Measurements from ENCODE around the gene RTKN2. TPM values are rescaled to one million over a fixed set of nuclear protein-coding genes. Genes with fewer than 3 reads are reported as not detected.
"Not testable (repeated sequence)": the region's sequence is repeated elsewhere in the genome, so short reads cannot be mapped to it uniquely, and the experiment has no call there.

Gene RTKN2
- total RNA-seq, 1 experiment from 2014 or later: 14.4 TPM

DNA sequence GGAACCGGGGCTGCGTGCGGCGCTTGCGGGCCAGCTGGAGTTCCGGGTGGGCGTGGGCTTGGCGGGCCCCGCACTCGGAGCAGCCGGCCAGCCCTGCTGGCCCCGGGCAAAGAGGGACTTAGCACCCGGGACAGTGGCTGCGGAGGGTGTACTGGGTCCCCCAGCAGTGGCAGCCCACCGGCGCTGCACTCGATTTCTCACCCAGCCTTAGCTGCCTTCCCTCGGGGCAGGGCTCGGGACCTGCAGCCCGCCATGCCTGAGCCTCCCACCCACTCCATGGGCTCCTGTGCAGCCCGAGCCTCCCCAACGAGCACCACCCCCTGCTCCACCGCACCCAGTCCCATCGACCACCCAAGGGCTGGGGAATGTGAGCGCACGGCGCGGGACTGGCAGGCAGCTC lies 11.7 kb upstream of the RTKN2 start:
- not testable (repeated sequence) for H2BK5ac ChIP-seq (ENCODE audit: insufficient read length, low read length); H3K4me2 ChIP-seq (ENCODE audit: insufficient read depth, insufficient read length, low read length); H3K9ac ChIP-seq (ENCODE audit: extremely low read depth, insufficient read length, low read length); H3K79me1 ChIP-seq (ENCODE audit: insufficient read depth, low read depth, low read length, poor library complexity, severe bottlenecking); H3K18ac ChIP-seq (ENCODE audit: insufficient read length, low read depth, low read length); H3K27me3 ChIP-seq (ENCODE audit: insufficient read depth, low read length); H4K5ac ChIP-seq (ENCODE audit: insufficient read length, low read depth, low read length); H3K23me2 ChIP-seq (ENCODE audit: insufficient read length, low read depth, low read length, poor library complexity, severe bottlenecking); H3K14ac ChIP-seq (ENCODE audit: insufficient read depth, low read length); H3K23ac ChIP-seq (ENCODE audit: insufficient read length, low read depth, low read length); H3K36me3 Mint-ChIP-seq (ENCODE audit: insufficient read depth in 1 of 3, low read depth in 3 of 3); H3K9me3 Mint-ChIP-seq; H3K27ac Mint-ChIP-seq; H3K27me3 Mint-ChIP-seq (ENCODE audit: low read depth); H4K8ac ChIP-seq (replicated peaks; ENCODE audit: insufficient read length, low read depth, low read length); H2AFZ ChIP-seq (ENCODE audit: low read length); H2BK120ac ChIP-seq (ENCODE audit: low read depth, low read length, poor library complexity, severe bottlenecking); H3K4me3 Mint-ChIP-seq; H2BK15ac ChIP-seq (ENCODE audit: low read depth, low read length); H3T11ph ChIP-seq (ENCODE audit: low read length); H3K9me3 ChIP-seq (ENCODE audit: control insufficient read depth, low read depth, low read length); H3K4ac ChIP-seq (ENCODE audit: low read depth, low read length); H3K27ac ChIP-seq (ENCODE audit: insufficient read length, low read depth, low read length); H3K4me1 Mint-ChIP-seq; H3K56ac ChIP-seq (ENCODE audit: insufficient read length, low read depth, low read length); DNase-seq; H4K91ac ChIP-seq (ENCODE audit: insufficient read length, low read depth, low read length); H2BK12ac ChIP-seq (ENCODE audit: insufficient read length, low read depth, low read length); H2BK20ac ChIP-seq (ENCODE audit: low read depth, low read length, poor library complexity, severe bottlenecking); H2AK5ac ChIP-seq (ENCODE audit: insufficient read length, low read length); H3K4me1 ChIP-seq (ENCODE audit: insufficient read depth, low read length); H4K20me1 ChIP-seq (ENCODE audit: control insufficient read depth, insufficient read depth, insufficient read length); H3K79me2 ChIP-seq (ENCODE audit: insufficient read depth, low read length)
- no CpG with 5 or more reads among the region's 28 CpGs for WGBS (ENCODE audit: extremely low coverage, insufficient read length, low lambda C conversion rate)

Measured in H9 (cell line).